Measurements from ENCODE around the gene HMGN1. TPM values are rescaled to one million over a fixed set of nuclear protein-coding genes. Genes with fewer than 3 reads are reported as not detected.

Gene HMGN1
- polyA plus RNA-seq, 1 donor (not counting 4 experiments of a cell fraction or from before 2014, with no cell fraction given): 245 TPM

DNA sequence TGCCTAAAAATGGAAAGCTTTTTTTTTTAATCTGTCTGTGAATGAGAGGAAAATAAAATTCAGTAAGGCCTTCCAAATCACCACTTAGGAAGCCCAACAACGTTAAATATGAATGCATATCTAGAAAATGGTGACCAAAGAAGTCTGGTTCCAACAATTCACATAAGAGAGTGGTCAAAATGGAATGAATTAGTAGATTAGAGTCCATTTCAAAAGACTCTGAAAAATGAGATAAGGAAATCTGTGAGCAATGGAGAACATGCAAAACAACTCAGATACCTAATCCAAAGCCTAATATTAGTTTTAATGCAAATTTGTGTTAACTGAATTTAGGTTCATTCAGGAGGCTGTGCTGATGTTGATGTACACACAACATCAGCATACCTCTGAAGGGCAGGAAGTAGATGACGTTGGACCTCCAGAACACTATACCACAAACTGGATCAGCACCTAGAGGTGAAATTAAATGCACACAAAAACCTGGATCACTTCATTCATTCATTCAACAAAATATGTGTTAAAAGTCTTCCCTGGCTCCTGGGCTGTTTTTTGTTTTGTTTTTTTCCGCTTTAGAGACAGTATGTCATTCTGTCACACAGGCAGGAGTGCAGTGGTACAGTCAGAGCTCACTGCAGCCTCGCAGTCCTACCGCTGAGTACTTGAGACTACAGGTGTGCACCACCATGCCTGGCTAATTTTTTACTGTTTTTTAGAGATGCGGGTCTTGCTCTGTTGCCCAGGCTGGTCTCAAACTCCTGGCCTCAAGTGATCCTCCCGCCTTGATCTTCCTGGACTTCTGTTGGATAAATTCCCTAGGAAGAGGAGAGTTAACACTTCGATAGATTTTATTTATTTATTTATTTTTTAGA is 30.6 kb downstream of the HMGN1 start:
- Histone ChIP-seq H3K9me3 (ENCODE audit: control insufficient read depth, low read depth, low read length) (no peaks in the 10 kb centered on the region), H3K9me1 (ENCODE audit: control insufficient read depth, extremely low read depth, insufficient read depth, low read length) (no peaks in the 10 kb centered on the region), H3K36me3 (ENCODE audit: control insufficient read depth in 2 of 2, extremely low read depth in 1 of 2, insufficient read depth in 2 of 2, low read length in 2 of 2) (no peaks in the 10 kb centered on the region), H2AFZ (ENCODE audit: control insufficient read depth, low read length) (no peak overlapping the region), H3K4me3 (ENCODE audit: control insufficient read depth in 2 of 3, extremely low read depth in 1 of 3, insufficient read depth in 2 of 3, low read depth in 1 of 3, low read length in 3 of 3) (no peak overlapping the region), H3K9ac (ENCODE audit: control insufficient read depth, extremely low read depth, insufficient read depth, low read length) (no peak overlapping the region), H3K27me3 (ENCODE audit: control insufficient read depth, extremely low read depth, insufficient read depth, low read length) (no peaks in the 10 kb centered on the region), H3K79me2 (ENCODE audit: control insufficient read depth, insufficient read depth, low read length) (no peaks in the 10 kb centered on the region), H3K4me2 (ENCODE audit: control insufficient read depth, extremely low read depth, insufficient read depth, low read depth, low read length) (no peak overlapping the region), H3K4me1 (ENCODE audit: control insufficient read depth, extremely low read depth, insufficient read depth, low read length) (peaks cover 43% of the 10 kb centered on the region), H3K27ac (ENCODE audit: control insufficient read depth, insufficient read depth, low read length) (no peak overlapping the region), H4K20me1 (ENCODE audit: control insufficient read depth, extremely low read depth, insufficient read depth, low read length) (no peaks in the 10 kb centered on the region)
- DNase-seq (ENCODE audit: low read depth, low spot score) (no peak), FAIRE-seq (no peak)
- dilution Hi-C loops (cut with MboI; ENCODE audit: extremely low pct_ligation_motif_present, low sequenced_read_pairs): no loop called here
- TF ChIP-seq EZH2 (IDR thresholded peaks at IDR 0.05; ENCODE audit: low read length): no peak
- TF ChIP-seq, protein P1, sequence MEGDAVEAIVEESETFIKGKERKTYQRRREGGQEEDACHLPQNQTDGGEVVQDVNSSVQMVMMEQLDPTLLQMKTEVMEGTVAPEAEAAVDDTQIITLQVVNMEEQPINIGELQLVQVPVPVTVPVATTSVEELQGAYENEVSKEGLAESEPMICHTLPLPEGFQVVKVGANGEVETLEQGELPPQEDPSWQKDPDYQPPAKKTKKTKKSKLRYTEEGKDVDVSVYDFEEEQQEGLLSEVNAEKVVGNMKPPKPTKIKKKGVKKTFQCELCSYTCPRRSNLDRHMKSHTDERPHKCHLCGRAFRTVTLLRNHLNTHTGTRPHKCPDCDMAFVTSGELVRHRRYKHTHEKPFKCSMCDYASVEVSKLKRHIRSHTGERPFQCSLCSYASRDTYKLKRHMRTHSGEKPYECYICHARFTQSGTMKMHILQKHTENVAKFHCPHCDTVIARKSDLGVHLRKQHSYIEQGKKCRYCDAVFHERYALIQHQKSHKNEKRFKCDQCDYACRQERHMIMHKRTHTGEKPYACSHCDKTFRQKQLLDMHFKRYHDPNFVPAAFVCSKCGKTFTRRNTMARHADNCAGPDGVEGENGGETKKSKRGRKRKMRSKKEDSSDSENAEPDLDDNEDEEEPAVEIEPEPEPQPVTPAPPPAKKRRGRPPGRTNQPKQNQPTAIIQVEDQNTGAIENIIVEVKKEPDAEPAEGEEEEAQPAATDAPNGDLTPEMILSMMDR (optimal IDR thresholded peaks at IDR 0.05 in 1 of 3, IDR thresholded peaks at IDR 0.05 in 1 of 3, conservative IDR thresholded peaks at IDR 0.05 in 1 of 3; ENCODE audit: extremely low read depth in 1 of 3, insufficient read depth in 2 of 3, low read length in 3 of 3): no peak

DNA sequence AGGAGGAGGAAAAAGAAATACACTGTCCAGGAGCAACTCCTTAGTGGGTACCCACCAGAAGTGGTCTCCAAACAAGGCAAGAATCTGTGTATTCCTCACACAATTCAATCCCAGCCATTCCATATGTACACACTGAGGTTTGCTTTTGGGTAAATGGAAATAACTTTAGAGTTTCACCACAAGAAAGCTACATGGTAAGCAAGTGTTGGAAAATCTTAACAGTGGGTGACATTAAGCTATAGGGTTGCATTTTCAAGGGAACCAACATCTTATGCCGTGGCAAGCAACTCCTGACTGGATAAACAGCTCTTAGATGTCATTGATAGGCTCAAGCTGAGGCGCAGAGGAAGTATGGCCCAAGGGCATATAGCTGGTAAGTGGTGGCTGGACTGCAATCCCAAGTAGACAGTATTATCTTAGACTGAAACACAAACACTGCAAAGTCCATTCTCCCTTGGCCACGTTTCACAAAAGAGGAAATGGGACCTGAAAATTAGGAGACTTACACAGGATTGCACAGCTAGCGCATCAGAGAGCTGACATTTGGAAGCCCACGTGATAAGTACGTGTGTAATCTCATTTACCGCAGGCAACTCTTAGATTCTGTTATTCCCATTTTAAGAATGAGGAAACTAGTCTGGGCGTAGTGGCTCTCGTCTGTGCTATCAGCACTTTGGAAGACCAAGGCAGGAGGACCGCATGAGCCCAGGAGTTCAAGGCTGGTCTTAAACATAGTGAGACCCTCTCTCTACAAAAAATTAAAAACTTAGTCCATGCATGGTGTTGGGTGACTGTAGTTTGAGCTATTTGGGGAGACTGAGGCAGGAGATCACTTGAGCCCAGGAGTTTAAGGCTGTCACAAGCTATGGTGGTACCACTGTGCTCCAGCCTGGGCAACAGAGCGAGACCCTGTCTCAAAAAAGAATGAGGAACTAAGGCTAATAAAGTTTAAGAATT is 31.5 kb downstream of the HMGN1 start:
- Histone ChIP-seq H3K27me3 (ENCODE audit: control insufficient read depth, extremely low read depth, insufficient read depth, low read length) (no peaks in the 10 kb centered on the region), H3K9me3 (ENCODE audit: control insufficient read depth, low read depth, low read length) (no peaks in the 10 kb centered on the region), H2AFZ (ENCODE audit: control insufficient read depth, low read length) (no peak overlapping the region), H4K20me1 (ENCODE audit: control insufficient read depth, extremely low read depth, insufficient read depth, low read length) (no peaks in the 10 kb centered on the region), H3K9ac (ENCODE audit: control insufficient read depth, extremely low read depth, insufficient read depth, low read length) (no peak overlapping the region), H3K79me2 (ENCODE audit: control insufficient read depth, insufficient read depth, low read length) (no peaks in the 10 kb centered on the region), H3K36me3 (ENCODE audit: control insufficient read depth in 2 of 2, extremely low read depth in 1 of 2, insufficient read depth in 2 of 2, low read length in 2 of 2) (no peaks in the 10 kb centered on the region), H3K9me1 (ENCODE audit: control insufficient read depth, extremely low read depth, insufficient read depth, low read length) (no peaks in the 10 kb centered on the region), H3K4me1 (ENCODE audit: control insufficient read depth, extremely low read depth, insufficient read depth, low read length) (peaks cover 43% of the 10 kb centered on the region), H3K4me3 (ENCODE audit: control insufficient read depth in 2 of 3, extremely low read depth in 1 of 3, insufficient read depth in 2 of 3, low read depth in 1 of 3, low read length in 3 of 3) (no peak overlapping the region), H3K4me2 (ENCODE audit: control insufficient read depth, extremely low read depth, insufficient read depth, low read depth, low read length) (no peak overlapping the region), H3K27ac (ENCODE audit: control insufficient read depth, insufficient read depth, low read length) (no peak overlapping the region)
- FAIRE-seq (no peak), DNase-seq (ENCODE audit: low read depth, low spot score) (no peak)
- TF ChIP-seq EZH2 (IDR thresholded peaks at IDR 0.05; ENCODE audit: low read length): no peak
- TF ChIP-seq, protein P1 (optimal IDR thresholded peaks at IDR 0.05 in 1 of 3, IDR thresholded peaks at IDR 0.05 in 1 of 3, conservative IDR thresholded peaks at IDR 0.05 in 1 of 3; ENCODE audit: extremely low read depth in 1 of 3, insufficient read depth in 2 of 3, low read length in 3 of 3): no peak
- dilution Hi-C loops (cut with MboI; ENCODE audit: extremely low pct_ligation_motif_present, low sequenced_read_pairs): no loop called here
